ENCODE results near the gene LMOD2.

Gene LMOD2

GRCh38 chr7:123710683-123711082 lies 55.0 kb downstream of the LMOD2 start:
- H3K4me1 Mint-ChIP-seq (ENCODE audit: low read depth) = peaks cover 51% of the 10 kb centered on the region
- H3K27ac Mint-ChIP-seq = no peak overlapping the region
- peaks cover 39% of the 10 kb centered on the region for H3K36me3 Mint-ChIP-seq (ENCODE audit: low read depth)
- H3K4me3 Mint-ChIP-seq = no peak overlapping the region
- no peaks in the 10 kb centered on the region for H3K27me3 Mint-ChIP-seq
- no peaks in the 10 kb centered on the region for H3K9me3 Mint-ChIP-seq

GRCh38 chr7:123711832-123712293 lies 56.2 kb downstream of the LMOD2 start:
- H3K36me3 Mint-ChIP-seq (ENCODE audit: low read depth) = peaks cover 32% of the 10 kb centered on the region
- peak overlapping the region; percentile 54 for H3K27ac Mint-ChIP-seq
- H3K4me3 Mint-ChIP-seq = peak overlapping the region; percentile 43
- H3K27me3 Mint-ChIP-seq = no peaks in the 10 kb centered on the region
- no peaks in the 10 kb centered on the region for H3K9me3 Mint-ChIP-seq
- H3K4me1 Mint-ChIP-seq (ENCODE audit: low read depth) = peaks cover 53% of the 10 kb centered on the region

- no peak overlapping the region for H3K27ac Mint-ChIP-seq
- H3K27me3 Mint-ChIP-seq = no peaks in the 10 kb centered on the region
- H3K9me3 Mint-ChIP-seq = no peaks in the 10 kb centered on the region
- no peak overlapping the region for H3K4me3 Mint-ChIP-seq
- H3K36me3 Mint-ChIP-seq (ENCODE audit: low read depth) = peaks cover 28% of the 10 kb centered on the region
- peaks cover 57% of the 10 kb centered on the region for H3K4me1 Mint-ChIP-seq (ENCODE audit: low read depth)
Measured at GRCh38 chr7:123712619-123713018, 57.0 kb downstream of the LMOD2 start.
